ENCODE measurements around the gene ABCA2.

The ABCA2 gene

GRCh38 chr9:136963341-136963740, 64.7 kb downstream of the ABCA2 start:
- no peak for DNase-seq

- no peak for DNase-seq
Observed at GRCh38 chr9:136962701-136963248, 65.3 kb downstream of the ABCA2 start.

- no peak for DNase-seq
Observed at GRCh38 chr9:136962163-136962562, 65.9 kb downstream of the ABCA2 start.

GRCh38 chr9:136961279-136962065, 66.6 kb downstream of the ABCA2 start:
- no peak for DNase-seq

- no peak for DNase-seq
Observed at GRCh38 chr9:136960938-136961275, 67.1 kb downstream of the ABCA2 start.

GRCh38 chr9:136960212-136960937, 67.7 kb downstream of the ABCA2 start:
- no peak for DNase-seq

- DNase-seq, result no peak
Observed at GRCh38 chr9:136958898-136959850, 68.9 kb downstream of the ABCA2 start.

- DNase-seq, result no peak
Observed at GRCh38 chr9:136958473-136958872, 69.6 kb downstream of the ABCA2 start.

- no peak for DNase-seq
Observed at GRCh38 chr9:136957901-136958300, 70.1 kb downstream of the ABCA2 start.

GRCh38 chr9:136957461-136957860, 70.6 kb downstream of the ABCA2 start:
- DNase-seq, result no peak

Measured in NCI-H1417 (cell line).